GM18505 (cell line): ENCODE results near the gene SLTM.
"Not testable (repeated sequence)": the region's sequence is repeated elsewhere in the genome, so short reads cannot be mapped to it uniquely, and the experiment has no call there.

Experiments
- ATAC-seq: cut with Tn5 transposase; IDR thresholded peaks from one replicate; pipeline ENCODE4 v1.9.1; 2021; ENCODE audit not compliant: unreplicated experiment
- POLR2A ChIP-seq: IDR thresholded peaks from 4 replicates; pipeline ENCODE4 v1.6.1; 2011; ENCODE audit warnings: borderline replicate concordance; ENCODE audit not compliant: insufficient read depth, insufficient read length; ENCODE audit errors: extremely low read depth

The SLTM gene

GRCh38 chr15:58934521-58934920 is 1.0 kb upstream of the SLTM start:
- ATAC-seq = no peak
- no peak for TF ChIP-seq POLR2A

GRCh38 chr15:58934114-58934447 is 602 bp upstream of the SLTM start:
- TF ChIP-seq POLR2A = no peak
- no peak for ATAC-seq

GRCh38 chr15:58932710-58933280 is 684 bp downstream of the SLTM start:
- no peak for TF ChIP-seq POLR2A
- ATAC-seq = peak; percentile 32

GRCh38 chr15:58931987-58932588 is 1.4 kb downstream of the SLTM start:
- no peak for TF ChIP-seq POLR2A
- ATAC-seq = no peak

- TF ChIP-seq POLR2A = no peak
- no peak for ATAC-seq
Observed at GRCh38 chr15:58929891-58930416, 3.5 kb downstream of the SLTM start.

- TF ChIP-seq POLR2A = no peak
- no peak for ATAC-seq
Observed at GRCh38 chr15:58926823-58927222, 6.7 kb downstream of the SLTM start.

GRCh38 chr15:58924327-58924726 is 9.2 kb downstream of the SLTM start:
- no peak for TF ChIP-seq POLR2A
- no peak for ATAC-seq

GRCh38 chr15:58923696-58924300 is 9.7 kb downstream of the SLTM start:
- no peak for TF ChIP-seq POLR2A
- no peak for ATAC-seq

GRCh38 chr15:58923284-58923683 is 10.2 kb downstream of the SLTM start:
- no peak for TF ChIP-seq POLR2A
- ATAC-seq = no peak

GRCh38 chr15:58921267-58921790 is 12.2 kb downstream of the SLTM start:
- no peak for ATAC-seq
- no peak for TF ChIP-seq POLR2A

- ATAC-seq = not testable (repeated sequence)
Observed at GRCh38 chr15:58920447-58920846, 13.0 kb downstream of the SLTM start.

GRCh38 chr15:58919232-58919631 is 14.2 kb downstream of the SLTM start:
- ATAC-seq = no peak
- TF ChIP-seq POLR2A = no peak

GRCh38 chr15:58918239-58918638 is 15.2 kb downstream of the SLTM start:
- TF ChIP-seq POLR2A = no peak
- ATAC-seq = no peak

- not testable (repeated sequence) for ATAC-seq
Observed at GRCh38 chr15:58917613-58918129, 15.8 kb downstream of the SLTM start.

GRCh38 chr15:58916962-58917361 is 16.5 kb downstream of the SLTM start:
- no peak for TF ChIP-seq POLR2A
- ATAC-seq = no peak

- no peak for ATAC-seq
- no peak for TF ChIP-seq POLR2A
Observed at GRCh38 chr15:58910456-58910855, 23.0 kb downstream of the SLTM start.
